OCI-LY7 (cell line): Measurements from ENCODE around the gene ERGIC1. TPM values are rescaled to one million over a fixed set of nuclear protein-coding genes. Genes with fewer than 3 reads are reported as not detected.

Source experiments
- BruUV-seq: library from RNA; stranded (reverse); fragments of 400-500 nt; replicated peaks from 2 replicates; lab custom pipeline; 2021; lab: Mats Ljungman, UMichigan
- CTCF ChIA-PET: fragments of 300-600 bp; sonication (Branson Sonifier 250); formaldehyde crosslinking; loops from one replicate; lab custom pipeline; 2022; ENCODE audit warnings: antibody characterized with exemption; ENCODE audit not compliant: unreplicated experiment; lab: Charles Lee
- POLR2A ChIA-PET: fragments of 300-600 bp; sonication (Branson Sonifier 250); formaldehyde crosslinking; loops from one replicate; lab custom pipeline; 2022; ENCODE audit warnings: antibody characterized with exemption; lab: Charles Lee
- DNase-seq: peaks from one replicate; pipeline ENCODE4 v3.0.0-alpha.2; 2015; ENCODE audit warnings: low spot score
- H2AFZ ChIP-seq: fragments of 200-600 bp; sonication (generic), shearing (Covaris generic); 2 replicates; pipeline ENCODE4 v1.6.1; 2014; ENCODE audit warnings: mild to moderate bottlenecking, antibody characterized with exemption, low read length, moderate library complexity
- H3K27ac ChIP-seq: fragments of 200-600 bp; sonication (generic); 2 replicates; pipeline ENCODE4 v1.5.1; 2014; ENCODE audit warnings: mixed run types, low read depth, mild to moderate bottlenecking, moderate library complexity, low read length, inconsistent platforms; ENCODE audit not compliant: poor library complexity, severe bottlenecking
- H3K36me3 ChIP-seq: fragments of 200-600 bp; sonication (generic); 2 replicates; pipeline ENCODE4 v1.6.1; 2014; ENCODE audit warnings: mild to moderate bottlenecking, antibody characterized with exemption, low read length, moderate library complexity, mixed read lengths; ENCODE audit not compliant: insufficient read depth
- H3K4me1 ChIP-seq: fragments of 200-600 bp; sonication (generic); 2 replicates; pipeline ENCODE4 v1.5.1; 2014; ENCODE audit warnings: mild to moderate bottlenecking, low read length; ENCODE audit not compliant: insufficient read depth, poor library complexity, severe bottlenecking
- H3K4me2 ChIP-seq: fragments of 200-600 bp; sonication (generic); 2 replicates; pipeline ENCODE4 v1.6.1; 2014; ENCODE audit warnings: mild to moderate bottlenecking, low read length
- H3K4me3 ChIP-seq: fragments of 200-600 bp; sonication (generic); 2 replicates; pipeline ENCODE4 v1.5.1; 2014; ENCODE audit warnings: mild to moderate bottlenecking, low read depth, low read length; ENCODE audit not compliant: poor library complexity, severe bottlenecking
- H3K79me2 ChIP-seq: fragments of 200-600 bp; sonication (generic); 2 replicates; pipeline ENCODE4 v1.6.1; 2016; ENCODE audit warnings: low read depth, mild to moderate bottlenecking, low read length, moderate library complexity, mixed read lengths; ENCODE audit not compliant: insufficient read depth
- H3K9me2 ChIP-seq: fragments of 200-600 bp; sonication (generic); 2 replicates; pipeline ENCODE4 v1.6.1; 2016; ENCODE audit warnings: mild to moderate bottlenecking, low read length, mixed read lengths; ENCODE audit not compliant: insufficient read depth
- H3K9me3 ChIP-seq: fragments of 200-600 bp; sonication (generic); 2 replicates; pipeline ENCODE4 v1.6.1; 2014; ENCODE audit warnings: mild to moderate bottlenecking, mixed run types, low read length, mixed read lengths
- H4K20me1 ChIP-seq: fragments of 200-600 bp; sonication (generic); 2 replicates; pipeline ENCODE4 v1.6.1; 2014; ENCODE audit warnings: mild to moderate bottlenecking, antibody characterized with exemption, low read length, moderate library complexity, mixed read lengths; ENCODE audit not compliant: insufficient read depth
- CTCF ChIP-seq: fragments of 200-600 bp; sonication (generic); conservative IDR thresholded peaks from 2 replicates; pipeline ENCODE4 v1.5.1; 2014; ENCODE audit warnings: mild to moderate bottlenecking, antibody characterized with exemption, low read length, moderate library complexity, mixed read lengths
- EZH2phosphoT487 ChIP-seq: fragments of 200-600 bp; sonication (generic); IDR thresholded peaks from 2 replicates; pipeline ENCODE4 v1.6.1; 2018; ENCODE audit warnings: low read depth, borderline replicate concordance, mild to moderate bottlenecking, mixed run types, antibody characterized with exemption, low read length, moderate library complexity, mixed read lengths
- intact Hi-C: fragments of 100-400 bp; cut with micrococcal nuclease; formaldehyde crosslinking; loops from one replicate; pipeline ENCODE4 v1.10.0; 2022; ENCODE audit not compliant: unreplicated experiment
- total RNA-seq, 2 experiments: library from RNA; depleted of rRNA in 1 of 2; stranded (reverse); fragments of >200 nt in 1 of 2; shearing (Covaris generic) in 1 of 2; gene quantifications; 2 replicates each; pipeline ENCODE4 v1.2.3, GENCODE V29; 2014 to 2022

ERGIC1 gene
- total RNA-seq, 2 experiments from 2014 or later = 125 to 178 TPM

- CTCF ChIA-PET = no interaction called here
- no peaks in the 10 kb centered on the region for H3K4me1 ChIP-seq
- no TSS peak for BruUV-seq
Observed at GRCh38 chr5:172823840-172824362, 10.2 kb upstream of the ERGIC1 start.

GRCh38 chr5:172825610-172826204 is 8.3 kb upstream of the ERGIC1 start:
- H3K27ac ChIP-seq = no peak overlapping the region
- no TSS peak for BruUV-seq
- no peaks in the 10 kb centered on the region for H3K4me1 ChIP-seq
- intact Hi-C loops = no loop called here
- no peaks in the 10 kb centered on the region for H3K79me2 ChIP-seq
- DNase-seq = no peak
- 0 out of 2 replicates have a peak, but pooled peaks cover 16% of the 10 kb centered on the region for H3K9me3 ChIP-seq
- H3K36me3 ChIP-seq = no peaks in the 10 kb centered on the region
- H3K4me2 ChIP-seq = no peak overlapping the region
- POLR2A ChIA-PET = interaction anchor here (0.8 kb wide), 1 partner anchor 133 kb away, joined by 4 read pairs; the partner anchor contains the start of gene RPL26L1
- no peaks in the 10 kb centered on the region for H4K20me1 ChIP-seq
- TF ChIP-seq EZH2phosphoT487 = no peak
- TF ChIP-seq CTCF = no peak
- H3K4me3 ChIP-seq = no peak overlapping the region
- H3K9me2 ChIP-seq = no peaks in the 10 kb centered on the region
- CTCF ChIA-PET = no interaction called here
- no peak overlapping the region for H2AFZ ChIP-seq

More at GRCh38 chr5:172823840-172824362, 10.2 kb upstream of the ERGIC1 start:
- no peak for TF ChIP-seq EZH2phosphoT487
- no peak for TF ChIP-seq CTCF
- H3K36me3 ChIP-seq = no peaks in the 10 kb centered on the region
- no peak overlapping the region for H3K4me2 ChIP-seq
- H3K27ac ChIP-seq = no peak overlapping the region
- no peak overlapping the region for H3K4me3 ChIP-seq
- H4K20me1 ChIP-seq = no peaks in the 10 kb centered on the region
- no peak overlapping the region for H2AFZ ChIP-seq
- no peaks in the 10 kb centered on the region for H3K79me2 ChIP-seq
- DNase-seq = no peak
- no peaks in the 10 kb centered on the region for H3K9me2 ChIP-seq
- POLR2A ChIA-PET = no interaction called here
- 0 out of 2 replicates have a peak, but pooled peaks cover 16% of the 10 kb centered on the region for H3K9me3 ChIP-seq
- intact Hi-C loops = no loop called here

GRCh38 chr5:172827841-172828240 is 6.2 kb upstream of the ERGIC1 start:
- POLR2A ChIA-PET = no interaction called here
- DNase-seq = no peak
- 0 out of 2 replicates have a peak, but pooled peaks cover 16% of the 10 kb centered on the region for H3K9me3 ChIP-seq
- H3K4me1 ChIP-seq = no peaks in the 10 kb centered on the region
- H3K79me2 ChIP-seq = no peaks in the 10 kb centered on the region
- peak overlapping the region; percentile 26; the same call in 1 of the 2 replicates for H2AFZ ChIP-seq
- CTCF ChIA-PET = no interaction called here
- no peak overlapping the region for H3K27ac ChIP-seq
- intact Hi-C loops = no loop called here
- H3K9me2 ChIP-seq = no peaks in the 10 kb centered on the region
- no TSS peak for BruUV-seq
- H3K36me3 ChIP-seq = no peaks in the 10 kb centered on the region
- no peak overlapping the region for H3K4me3 ChIP-seq
- no peaks in the 10 kb centered on the region for H4K20me1 ChIP-seq
- no peak overlapping the region for H3K4me2 ChIP-seq
- TF ChIP-seq EZH2phosphoT487 = no peak
- TF ChIP-seq CTCF = no peak
